Lower leg skin (tissue), 3 donors: ENCODE data around the gene BZW2.

Experiments used
- CTCF ChIP-seq, 3 donors: fragments of 450-650 bp; IDR thresholded peaks; one replicate each; pipeline ENCODE4 v1.5.1; 2016; ENCODE audit warnings: antibody characterized with exemption in 3 of 3, mild to moderate bottlenecking in 3 of 3, moderate library complexity in 2 of 3
- POLR2A ChIP-seq, 2 donors: fragments of 450-650 bp; IDR thresholded peaks; one replicate each; pipeline ENCODE4 v1.6.1; 2016 to 2017; ENCODE audit warnings: antibody characterized with exemption in 2 of 2, mild to moderate bottlenecking in 1 of 2, moderate library complexity in 1 of 2

GRCh38 chr7:16726189-16726588, 80.2 kb downstream of the BZW2 start:
- TF ChIP-seq CTCF (IDR thresholded peaks at IDR 0.05) = no peak
- TF ChIP-seq POLR2A (IDR thresholded peaks at IDR 0.05) = no peak
